ENCODE results near the gene ZNF574. TPM values are rescaled to one million over a fixed set of nuclear protein-coding genes. Genes with fewer than 3 reads are reported as not detected.

Gene ZNF574
- total RNA-seq, 1 donor from 2014 or later: 20.0 TPM

GRCh38 chr19:42045575-42045974 lies 30.4 kb upstream of the ZNF574 start:
- FAIRE-seq: no peak
- H3K36me3 Mint-ChIP-seq (ENCODE audit: low read depth, unreplicated experiment): peaks cover 4% of the 10 kb centered on the region
- TF ChIP-seq EZH2 (IDR thresholded peaks at IDR 0.05; ENCODE audit: insufficient read depth, low read length) (no peak), CTCF (IDR thresholded peaks at IDR 0.05; ENCODE audit: insufficient read depth, low read depth, low read length) (no peak)

GRCh38 chr19:42048992-42049391 lies 27.0 kb upstream of the ZNF574 start:
- no peaks in the 10 kb centered on the region for H4K20me1 ChIP-seq (ENCODE audit: insufficient read depth, low read length)
- H3K27ac ChIP-seq (ENCODE audit: low read depth, low read length): no peak overlapping the region
- FAIRE-seq (no peak), DNase-seq (ENCODE audit: low read depth) (no peak)
- H3K79me2 ChIP-seq (ENCODE audit: insufficient read depth, low read length): no peaks in the 10 kb centered on the region
- H3K4me3 Mint-ChIP-seq (ENCODE audit: unreplicated experiment): no peak overlapping the region
- peaks cover 4% of the 10 kb centered on the region for H3K9me3 Mint-ChIP-seq (ENCODE audit: unreplicated experiment)
- H3K36me3 ChIP-seq (ENCODE audit: insufficient read depth, low read length): no peaks in the 10 kb centered on the region
- TF ChIP-seq EZH2 (IDR thresholded peaks at IDR 0.05; ENCODE audit: insufficient read depth, low read length) (no peak), CTCF (IDR thresholded peaks at IDR 0.05; ENCODE audit: insufficient read depth, low read depth, low read length) (no peak)
- no peak overlapping the region for H3K4me3 ChIP-seq (ENCODE audit: insufficient read depth, low read depth, low read length)
- H3K27ac Mint-ChIP-seq (ENCODE audit: unreplicated experiment): no peak overlapping the region
- peaks cover 3% of the 10 kb centered on the region for H3K4me1 Mint-ChIP-seq (ENCODE audit: low read depth, unreplicated experiment)
- H3K27me3 ChIP-seq (ENCODE audit: insufficient read depth, low read length): no peaks in the 10 kb centered on the region
- no peak overlapping the region for H3K4me2 ChIP-seq (ENCODE audit: low read length)
- H3K36me3 Mint-ChIP-seq (ENCODE audit: low read depth, unreplicated experiment): no peaks in the 10 kb centered on the region
- H3K9ac ChIP-seq (ENCODE audit: low read length): no peak overlapping the region
- H3K27me3 Mint-ChIP-seq (ENCODE audit: low read depth, unreplicated experiment): peaks cover 5% of the 10 kb centered on the region
- no peaks in the 10 kb centered on the region for H3K9me3 ChIP-seq (ENCODE audit: insufficient read depth, low read depth, low read length)
- no peaks in the 10 kb centered on the region for H3K4me1 ChIP-seq (ENCODE audit: insufficient read depth, low read length)
- H2AFZ ChIP-seq (ENCODE audit: low read depth, low read length): no peak overlapping the region

More at GRCh38 chr19:42045575-42045974, 30.4 kb upstream of the ZNF574 start:
- H3K36me3 ChIP-seq (ENCODE audit: insufficient read depth, low read length): no peaks in the 10 kb centered on the region
- no peak overlapping the region for H3K27ac ChIP-seq (ENCODE audit: low read depth, low read length)
- no peaks in the 10 kb centered on the region for H3K9me3 ChIP-seq (ENCODE audit: insufficient read depth, low read depth, low read length)
- H3K9ac ChIP-seq (ENCODE audit: low read length): no peak overlapping the region
- no peaks in the 10 kb centered on the region for H3K79me2 ChIP-seq (ENCODE audit: insufficient read depth, low read length)
- Mint-ChIP-seq H3K4me3 (ENCODE audit: unreplicated experiment) (no peak overlapping the region), H3K4me1 (ENCODE audit: low read depth, unreplicated experiment) (no peaks in the 10 kb centered on the region), H3K9me3 (ENCODE audit: unreplicated experiment) (no peaks in the 10 kb centered on the region), H3K27ac (ENCODE audit: unreplicated experiment) (no peak overlapping the region), H3K27me3 (ENCODE audit: low read depth, unreplicated experiment) (peaks cover 8% of the 10 kb centered on the region)
- no peak overlapping the region for H2AFZ ChIP-seq (ENCODE audit: low read depth, low read length)
- no peak overlapping the region for H3K4me2 ChIP-seq (ENCODE audit: low read length)
- no peak for DNase-seq (ENCODE audit: low read depth)
- H3K4me1 ChIP-seq (ENCODE audit: insufficient read depth, low read length): no peaks in the 10 kb centered on the region
- H3K27me3 ChIP-seq (ENCODE audit: insufficient read depth, low read length): no peaks in the 10 kb centered on the region
- H3K4me3 ChIP-seq (ENCODE audit: insufficient read depth, low read depth, low read length): no peak overlapping the region
- H4K20me1 ChIP-seq (ENCODE audit: insufficient read depth, low read length): no peaks in the 10 kb centered on the region

GRCh38 chr19:42051166-42052115 lies 24.5 kb upstream of the ZNF574 start:
- peak overlapping the region; percentile 62 for H3K27ac Mint-ChIP-seq (ENCODE audit: unreplicated experiment)
- FAIRE-seq: no peak

More at GRCh38 chr19:42051166-42052115, 24.5 kb upstream of the ZNF574 start:
- peaks cover 6% of the 10 kb centered on the region for H3K36me3 Mint-ChIP-seq (ENCODE audit: low read depth, unreplicated experiment)
- no peaks in the 10 kb centered on the region for H3K9me3 ChIP-seq (ENCODE audit: insufficient read depth, low read depth, low read length)
- no peak overlapping the region for H2AFZ ChIP-seq (ENCODE audit: low read depth, low read length)
- no peaks in the 10 kb centered on the region for H3K27me3 ChIP-seq (ENCODE audit: insufficient read depth, low read length)
- peaks cover 3% of the 10 kb centered on the region for H3K4me1 Mint-ChIP-seq (ENCODE audit: low read depth, unreplicated experiment)
- H3K79me2 ChIP-seq (ENCODE audit: insufficient read depth, low read length): no peaks in the 10 kb centered on the region
- no peak overlapping the region for H3K27ac ChIP-seq (ENCODE audit: low read depth, low read length)
- H3K9ac ChIP-seq (ENCODE audit: low read length): no peak overlapping the region
- H3K4me3 ChIP-seq (ENCODE audit: insufficient read depth, low read depth, low read length): no peak overlapping the region
- peaks cover 10% of the 10 kb centered on the region for H3K27me3 Mint-ChIP-seq (ENCODE audit: low read depth, unreplicated experiment)
- DNase-seq (ENCODE audit: low read depth): no peak
- H3K4me1 ChIP-seq (ENCODE audit: insufficient read depth, low read length): no peaks in the 10 kb centered on the region
- TF ChIP-seq CTCF (IDR thresholded peaks at IDR 0.05; ENCODE audit: insufficient read depth, low read depth, low read length) (no peak), EZH2 (IDR thresholded peaks at IDR 0.05; ENCODE audit: insufficient read depth, low read length) (no peak)
- H4K20me1 ChIP-seq (ENCODE audit: insufficient read depth, low read length): no peaks in the 10 kb centered on the region
- H3K36me3 ChIP-seq (ENCODE audit: insufficient read depth, low read length): no peaks in the 10 kb centered on the region
- no peak overlapping the region for H3K4me3 Mint-ChIP-seq (ENCODE audit: unreplicated experiment)
- no peak overlapping the region for H3K4me2 ChIP-seq (ENCODE audit: low read length)
- H3K9me3 Mint-ChIP-seq (ENCODE audit: unreplicated experiment): peaks cover 4% of the 10 kb centered on the region

Measured in astrocyte (in vitro differentiated cells and primary cell).